Kidney (tissue), 14 donors: Measurements from ENCODE around the gene SPTA1. TPM values are rescaled to one million over a fixed set of nuclear protein-coding genes. Genes with fewer than 3 reads are reported as not detected.
"Not testable (repeated sequence)": the region's sequence is repeated elsewhere in the genome, so short reads cannot be mapped to it uniquely, and the experiment has no call there.

ENCODE experiments used
- DNase-seq, 5 donors: peaks; one replicate each; pipeline ENCODE4 v3.0.0-alpha.2; 2013 to 2020
- FAIRE-seq: peaks from 2 replicates; lab custom pipeline; 2012; peaks lifted over from hg19 to GRCh38; lab: Jason Lieb, UNC
- H3K27ac ChIP-seq, 2 donors: one replicate each; pipeline ENCODE4 v1.7.0; 2013; ENCODE audit warnings: low read depth in 2 of 2, low read length in 2 of 2, inconsistent platforms in 1 of 2
- H3K27me3 ChIP-seq: one replicate; pipeline ENCODE4 v1.7.1; 2013; ENCODE audit warnings: low read length, inconsistent platforms; ENCODE audit not compliant: control insufficient read depth, insufficient read depth
- H3K36me3 ChIP-seq, 3 donors: one replicate each; pipeline versions ENCODE4 v1.7.0 to v1.7.1; 2013; ENCODE audit warnings: low read length in 3 of 3, control low read depth in 1 of 3, inconsistent platforms in 1 of 3; ENCODE audit not compliant: insufficient read depth in 3 of 3, control insufficient read depth in 2 of 3
- H3K4me1 ChIP-seq, 3 donors: one replicate each; pipeline versions ENCODE4 v1.7.0 to v1.7.1; 2013; ENCODE audit warnings: low read length in 3 of 3, inconsistent platforms in 1 of 3, low read depth in 1 of 3; ENCODE audit not compliant: control insufficient read depth in 2 of 3, insufficient read depth in 2 of 3
- H3K4me3 ChIP-seq, 3 donors: one replicate each; pipeline versions ENCODE4 v1.7.0 to v1.8.1; 2013; ENCODE audit warnings: low read length in 3 of 3, control low read depth in 1 of 3, inconsistent platforms in 1 of 3
- H3K9ac ChIP-seq, 3 donors: one replicate each; pipeline versions ENCODE4 v1.7.0 to v1.7.1; 2013; ENCODE audit warnings: low read length in 3 of 3, control low read depth in 1 of 3, inconsistent platforms in 1 of 3
- H3K9me3 ChIP-seq, 3 donors: one replicate each; pipeline versions ENCODE4 v1.7.0 to v1.7.1; 2013; ENCODE audit warnings: low read length in 3 of 3, control low read depth in 1 of 3, inconsistent platforms in 1 of 3; ENCODE audit not compliant: control insufficient read depth in 2 of 3, insufficient read depth in 1 of 3
- intact Hi-C: fragments of 100-400 bp; cut with DNase I; formaldehyde crosslinking; loops from one replicate; pipeline ENCODE4 v1.11.1; 2022
- polyA plus RNA-seq: library from polyadenylated mRNA; stranded (reverse); fragments of 350-450 nt; fragmentation: Illumina TruSeq; extraction: RNeasy Lipid Tissue Mini Kit (QIAGEN cat#74804); gene quantifications from one replicate; pipeline ENCODE4 v1.2.3, GENCODE V29; 2014; ENCODE audit warnings: low read depth, low replicate concordance; ENCODE audit not compliant: insufficient read depth
- total RNA-seq: library from RNA; stranded (reverse); fragmentation: NEBNext Ultra II Directional; extraction: Animal tissue kit (Norgen Biotek cat#: 25700); gene quantifications from one replicate; pipeline ENCODE4 v1.2.1, GENCODE V29; 2021
- TF ChIP-seq, protein P1 (sequence below): IDR thresholded peaks from 3 replicates; pipeline ENCODE4 v1.5.1; 2012; ENCODE audit warnings: mild to moderate bottlenecking, moderate library complexity, borderline replicate concordance; ENCODE audit not compliant: insufficient read depth; ENCODE audit errors: extremely low read depth
- donor health status: control.
- donor health status: control.
- donor health status: control.
- donor health status: control.
- donor health status: control.
- donor health status: DM: yes; HTN: yes; CAD: no.
- donor health status: Normal renal cell carcinoma (clear cell type).

The SPTA1 gene
- total and polyA plus RNA-seq, 2 donors from 2014 or later, result 0.28 TPM; not detected in 1

DNA sequence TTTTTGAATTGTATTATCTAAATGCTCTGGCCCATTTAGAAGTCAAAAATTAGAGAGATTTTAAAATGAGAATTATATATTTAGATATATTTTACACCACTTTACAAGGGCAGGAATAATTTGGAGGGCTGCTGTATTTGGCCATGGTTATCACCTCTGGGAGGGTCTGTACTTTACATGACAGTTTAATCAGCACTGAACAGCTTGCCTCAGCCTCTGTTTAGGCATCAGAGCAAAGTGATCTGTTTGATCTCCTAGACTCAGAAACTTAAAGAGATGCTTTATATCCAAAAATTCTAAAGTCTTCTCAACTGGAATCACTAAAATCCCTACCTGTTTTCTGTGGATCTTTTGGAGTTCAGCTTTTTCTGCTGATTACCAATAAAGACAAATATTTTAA, 5.4 kb upstream of the SPTA1 start:
- no peak for FAIRE-seq

DNA sequence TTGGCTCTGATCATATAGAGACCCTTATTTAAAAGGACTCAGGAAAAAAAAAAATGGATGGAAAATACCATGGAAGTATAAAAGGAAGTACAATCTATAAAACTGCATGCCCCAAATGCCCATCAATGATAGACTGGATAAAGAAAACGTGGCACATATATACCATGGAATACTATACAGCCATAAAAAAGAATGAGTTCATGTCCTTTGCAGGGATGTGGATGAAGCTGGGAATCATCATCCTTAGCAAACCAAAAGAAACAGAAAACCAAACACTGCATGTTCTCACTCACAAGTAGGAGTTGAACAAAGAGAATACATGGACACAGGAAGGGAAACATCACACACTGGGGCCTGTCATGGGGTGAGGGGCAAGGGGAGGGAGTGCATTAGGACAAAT, 4.6 kb upstream of the SPTA1 start:
- H3K4me1 ChIP-seq, DNase-seq, FAIRE-seq, H3K27me3 ChIP-seq, H3K9me3 ChIP-seq, intact Hi-C loops, H3K36me3 ChIP-seq, H3K9ac ChIP-seq, H3K4me3 ChIP-seq, H3K27ac ChIP-seq: not testable (repeated sequence)

More for the DNA sequence above, 5.4 kb upstream of the SPTA1 start:
- TF ChIP-seq, protein P1, sequence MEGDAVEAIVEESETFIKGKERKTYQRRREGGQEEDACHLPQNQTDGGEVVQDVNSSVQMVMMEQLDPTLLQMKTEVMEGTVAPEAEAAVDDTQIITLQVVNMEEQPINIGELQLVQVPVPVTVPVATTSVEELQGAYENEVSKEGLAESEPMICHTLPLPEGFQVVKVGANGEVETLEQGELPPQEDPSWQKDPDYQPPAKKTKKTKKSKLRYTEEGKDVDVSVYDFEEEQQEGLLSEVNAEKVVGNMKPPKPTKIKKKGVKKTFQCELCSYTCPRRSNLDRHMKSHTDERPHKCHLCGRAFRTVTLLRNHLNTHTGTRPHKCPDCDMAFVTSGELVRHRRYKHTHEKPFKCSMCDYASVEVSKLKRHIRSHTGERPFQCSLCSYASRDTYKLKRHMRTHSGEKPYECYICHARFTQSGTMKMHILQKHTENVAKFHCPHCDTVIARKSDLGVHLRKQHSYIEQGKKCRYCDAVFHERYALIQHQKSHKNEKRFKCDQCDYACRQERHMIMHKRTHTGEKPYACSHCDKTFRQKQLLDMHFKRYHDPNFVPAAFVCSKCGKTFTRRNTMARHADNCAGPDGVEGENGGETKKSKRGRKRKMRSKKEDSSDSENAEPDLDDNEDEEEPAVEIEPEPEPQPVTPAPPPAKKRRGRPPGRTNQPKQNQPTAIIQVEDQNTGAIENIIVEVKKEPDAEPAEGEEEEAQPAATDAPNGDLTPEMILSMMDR, result no peak
- Histone ChIP-seq H3K9me3 (no peaks in the 10 kb centered on the region), H3K4me3 (no peak overlapping the region), H3K9ac (no peak overlapping the region), H3K4me1 (no peaks in the 10 kb centered on the region), H3K27ac (no peak overlapping the region), H3K36me3 (no peaks in the 10 kb centered on the region), H3K27me3 (no peaks in the 10 kb centered on the region)
- no peak for DNase-seq
- intact Hi-C loops, result no loop called here

DNA sequence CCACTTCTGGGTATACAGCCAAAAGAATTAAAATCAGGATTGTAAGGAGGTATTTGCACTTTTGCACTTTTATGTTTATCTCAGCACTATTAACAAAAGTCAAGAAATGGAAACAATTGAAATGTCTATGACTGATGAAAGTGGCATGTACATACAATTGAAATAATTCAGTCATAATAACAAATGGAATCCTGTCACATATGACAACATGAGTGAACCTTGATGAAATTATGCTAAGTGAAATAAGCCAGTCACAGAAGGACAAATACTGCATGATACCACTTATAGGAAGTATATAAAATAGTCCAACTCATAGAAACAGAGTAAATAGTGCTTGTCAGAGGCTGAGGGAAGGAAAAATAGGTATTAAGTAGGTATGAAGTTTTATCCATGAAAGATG, 3.4 kb upstream of the SPTA1 start:
- Histone ChIP-seq H3K4me3 (no peak overlapping the region), H3K4me1 (no peaks in the 10 kb centered on the region), H3K9ac (no peak overlapping the region), H3K36me3 (no peaks in the 10 kb centered on the region), H3K27me3 (no peaks in the 10 kb centered on the region), H3K9me3 (no peaks in the 10 kb centered on the region), H3K27ac (no peak overlapping the region)
- DNase-seq (no peak), FAIRE-seq (no peak)
- intact Hi-C loops, result no loop called here
- TF ChIP-seq, protein P1, result no peak

DNA sequence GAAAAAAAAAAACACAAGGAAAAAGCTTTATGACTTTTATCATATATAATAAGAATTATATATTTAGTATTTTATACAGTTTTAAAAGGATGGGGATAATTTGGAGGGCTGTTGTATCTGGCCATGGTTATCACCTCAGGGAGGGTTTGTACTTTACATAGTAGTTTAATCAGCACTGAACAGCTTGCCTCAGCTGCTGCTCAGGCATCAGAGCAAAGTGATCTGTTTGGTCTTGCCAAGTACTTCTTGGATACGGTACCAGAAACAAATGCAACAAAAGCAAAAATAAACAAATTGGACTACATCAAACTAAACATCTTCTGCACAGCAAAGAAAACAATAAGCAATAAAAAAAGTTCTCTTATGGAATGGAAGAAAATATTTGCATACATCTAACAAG, 2.6 kb upstream of the SPTA1 start:
- Histone ChIP-seq H3K4me3 (no peak overlapping the region), H3K9me3 (no peaks in the 10 kb centered on the region), H3K27ac (no peak overlapping the region), H3K27me3 (no peaks in the 10 kb centered on the region), H3K4me1 (no peaks in the 10 kb centered on the region), H3K9ac (no peak overlapping the region), H3K36me3 (no peaks in the 10 kb centered on the region)
- TF ChIP-seq, protein P1, result no peak
- DNase-seq, result no peak
- FAIRE-seq, result no peak
- intact Hi-C loops, result no loop called here

DNA sequence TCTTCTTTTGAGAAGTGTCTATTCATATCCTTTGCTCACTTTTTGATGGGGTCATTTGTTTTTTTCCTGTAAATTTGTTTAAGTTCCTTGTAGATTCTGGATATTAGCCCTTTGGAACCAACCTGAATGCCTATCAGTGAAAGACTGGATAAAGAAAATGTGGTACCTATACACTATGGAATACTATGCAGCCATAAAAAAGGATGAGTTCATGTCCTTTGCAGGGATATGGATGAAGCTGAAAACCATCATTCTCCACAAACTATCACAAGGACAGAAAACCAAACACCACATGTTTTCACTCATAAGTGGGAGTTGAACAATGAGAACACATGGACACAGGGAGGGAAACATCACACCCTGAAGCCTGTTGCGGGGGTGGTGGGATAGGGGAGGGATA, 1.8 kb upstream of the SPTA1 start:
- intact Hi-C loops, FAIRE-seq, H3K4me1 ChIP-seq: not testable (repeated sequence)

More for the DNA sequence above, 1.8 kb upstream of the SPTA1 start:
- H3K9ac ChIP-seq, DNase-seq, H3K27me3 ChIP-seq, H3K27ac ChIP-seq, H3K36me3 ChIP-seq, H3K4me3 ChIP-seq, H3K9me3 ChIP-seq: not testable (repeated sequence)
